OCI-LY7 (cell line): ENCODE results near the gene MRGPRE. TPM values are rescaled to one million over a fixed set of nuclear protein-coding genes. Genes with fewer than 3 reads are reported as not detected.

ENCODE experiments used
- BruUV-seq: library from RNA; stranded (reverse); fragments of 400-500 nt; replicated peaks from 2 replicates; lab custom pipeline; 2021; lab: Mats Ljungman, UMichigan
- CTCF ChIA-PET: fragments of 300-600 bp; sonication (Branson Sonifier 250); formaldehyde crosslinking; loops from one replicate; lab custom pipeline; 2022; ENCODE audit warnings: antibody characterized with exemption; ENCODE audit not compliant: unreplicated experiment; lab: Charles Lee
- POLR2A ChIA-PET: fragments of 300-600 bp; sonication (Branson Sonifier 250); formaldehyde crosslinking; loops from one replicate; lab custom pipeline; 2022; ENCODE audit warnings: antibody characterized with exemption; lab: Charles Lee
- DNase-seq: peaks from one replicate; pipeline ENCODE4 v3.0.0-alpha.2; 2015; ENCODE audit warnings: low spot score
- H2AFZ ChIP-seq: fragments of 200-600 bp; sonication (generic), shearing (Covaris generic); 2 replicates; pipeline ENCODE4 v1.6.1; 2014; ENCODE audit warnings: mild to moderate bottlenecking, antibody characterized with exemption, low read length, moderate library complexity
- H3K27ac ChIP-seq: fragments of 200-600 bp; sonication (generic); 2 replicates; pipeline ENCODE4 v1.5.1; 2014; ENCODE audit warnings: mixed run types, low read depth, mild to moderate bottlenecking, moderate library complexity, low read length, inconsistent platforms; ENCODE audit not compliant: poor library complexity, severe bottlenecking
- H3K36me3 ChIP-seq: fragments of 200-600 bp; sonication (generic); 2 replicates; pipeline ENCODE4 v1.6.1; 2014; ENCODE audit warnings: mild to moderate bottlenecking, antibody characterized with exemption, low read length, moderate library complexity, mixed read lengths; ENCODE audit not compliant: insufficient read depth
- H3K4me1 ChIP-seq: fragments of 200-600 bp; sonication (generic); 2 replicates; pipeline ENCODE4 v1.5.1; 2014; ENCODE audit warnings: mild to moderate bottlenecking, low read length; ENCODE audit not compliant: insufficient read depth, poor library complexity, severe bottlenecking
- H3K4me2 ChIP-seq: fragments of 200-600 bp; sonication (generic); 2 replicates; pipeline ENCODE4 v1.6.1; 2014; ENCODE audit warnings: mild to moderate bottlenecking, low read length
- H3K4me3 ChIP-seq: fragments of 200-600 bp; sonication (generic); 2 replicates; pipeline ENCODE4 v1.5.1; 2014; ENCODE audit warnings: mild to moderate bottlenecking, low read depth, low read length; ENCODE audit not compliant: poor library complexity, severe bottlenecking
- H3K79me2 ChIP-seq: fragments of 200-600 bp; sonication (generic); 2 replicates; pipeline ENCODE4 v1.6.1; 2016; ENCODE audit warnings: low read depth, mild to moderate bottlenecking, low read length, moderate library complexity, mixed read lengths; ENCODE audit not compliant: insufficient read depth
- H3K9me2 ChIP-seq: fragments of 200-600 bp; sonication (generic); 2 replicates; pipeline ENCODE4 v1.6.1; 2016; ENCODE audit warnings: mild to moderate bottlenecking, low read length, mixed read lengths; ENCODE audit not compliant: insufficient read depth
- H3K9me3 ChIP-seq: fragments of 200-600 bp; sonication (generic); 2 replicates; pipeline ENCODE4 v1.6.1; 2014; ENCODE audit warnings: mild to moderate bottlenecking, mixed run types, low read length, mixed read lengths
- H4K20me1 ChIP-seq: fragments of 200-600 bp; sonication (generic); 2 replicates; pipeline ENCODE4 v1.6.1; 2014; ENCODE audit warnings: mild to moderate bottlenecking, antibody characterized with exemption, low read length, moderate library complexity, mixed read lengths; ENCODE audit not compliant: insufficient read depth
- CTCF ChIP-seq: fragments of 200-600 bp; sonication (generic); conservative IDR thresholded peaks from 2 replicates; pipeline ENCODE4 v1.5.1; 2014; ENCODE audit warnings: mild to moderate bottlenecking, antibody characterized with exemption, low read length, moderate library complexity, mixed read lengths
- EZH2phosphoT487 ChIP-seq: fragments of 200-600 bp; sonication (generic); IDR thresholded peaks from 2 replicates; pipeline ENCODE4 v1.6.1; 2018; ENCODE audit warnings: low read depth, borderline replicate concordance, mild to moderate bottlenecking, mixed run types, antibody characterized with exemption, low read length, moderate library complexity, mixed read lengths
- intact Hi-C: fragments of 100-400 bp; cut with micrococcal nuclease; formaldehyde crosslinking; loops from one replicate; pipeline ENCODE4 v1.10.0; 2022; ENCODE audit not compliant: unreplicated experiment
- total RNA-seq, 2 experiments: library from RNA; depleted of rRNA in 1 of 2; stranded (reverse); fragments of >200 nt in 1 of 2; shearing (Covaris generic) in 1 of 2; gene quantifications; 2 replicates each; pipeline ENCODE4 v1.2.3, GENCODE V29; 2014 to 2022

The MRGPRE gene
- total RNA-seq, 2 experiments from 2014 or later, result not detected

GRCh38 chr11:3178349-3178748 is 53.9 kb downstream of the MRGPRE start:
- Histone ChIP-seq H3K9me3 (peaks cover 13% of the 10 kb centered on the region), H3K79me2 (no peaks in the 10 kb centered on the region), H3K4me3 (no peak overlapping the region), H3K4me2 (no peak overlapping the region), H3K4me1 (no peaks in the 10 kb centered on the region), H4K20me1 (no peaks in the 10 kb centered on the region), H3K36me3 (no peaks in the 10 kb centered on the region), H3K9me2 (no peaks in the 10 kb centered on the region), H2AFZ (no peak overlapping the region), H3K27ac (no peak overlapping the region)
- BruUV-seq, result no TSS peak
- no peak for DNase-seq
- ChIA-PET POLR2A (no interaction called here), CTCF (interaction anchor here (0.5 kb wide), 1 partner anchor 891 kb away, joined by 4 read pairs; no protein-coding TSS in a partner anchor)
- no peak for TF ChIP-seq CTCF
- TF ChIP-seq EZH2phosphoT487, result no peak
- intact Hi-C loops, result no loop called here

- no peaks in the 10 kb centered on the region for H3K79me2 ChIP-seq
- no peaks in the 10 kb centered on the region for H3K36me3 ChIP-seq
- H3K4me1 ChIP-seq, result no peaks in the 10 kb centered on the region
- no peak overlapping the region for H3K27ac ChIP-seq
- DNase-seq, result no peak
- CTCF ChIA-PET, result no interaction called here
- POLR2A ChIA-PET, result no interaction called here
- no peak for TF ChIP-seq EZH2phosphoT487
- no peak for TF ChIP-seq CTCF
- no TSS peak for BruUV-seq
- no peaks in the 10 kb centered on the region for H4K20me1 ChIP-seq
- peaks cover 13% of the 10 kb centered on the region for H3K9me3 ChIP-seq
- H3K4me2 ChIP-seq, result no peak overlapping the region
- H3K4me3 ChIP-seq, result no peak overlapping the region
- no peaks in the 10 kb centered on the region for H3K9me2 ChIP-seq
- H2AFZ ChIP-seq, result no peak overlapping the region
- intact Hi-C loops, result no loop called here
Measured at GRCh38 chr11:3177931-3178330, 54.3 kb downstream of the MRGPRE start.

Other genes with a start within 250 kb of the MRGPRE start
- gene NAP1L4, start 240.1 kb downstream of the MRGPRE start, total RNA-seq (2014; rRNA removed; shearing (Covaris generic)), result 152 and 247 TPM in 2 replicates
- 183 and 188 TPM in 2 replicates for gene NAP1L4, start 240.1 kb downstream of the MRGPRE start, total RNA-seq (2022)
- gene CARS1, start 175.0 kb downstream of the MRGPRE start, total RNA-seq (2014; rRNA removed; shearing (Covaris generic)), result 58.3 and 62.4 TPM in 2 replicates
- gene CARS1, start 175.0 kb downstream of the MRGPRE start, total RNA-seq (2022), result 88.8 and 92.6 TPM in 2 replicates
- gene OSBPL5, start 67.1 kb downstream of the MRGPRE start, total RNA-seq (2014; rRNA removed; shearing (Covaris generic)), result 0.63 and 0.64 TPM in 2 replicates
- 2.7 and 6.9 TPM in 2 replicates for gene OSBPL5, start 67.1 kb downstream of the MRGPRE start, total RNA-seq (2022)
- gene MRGPRG, start 13.6 kb downstream of the MRGPRE start, total RNA-seq (2014; rRNA removed; shearing (Covaris generic)), result not detected in 2 replicates
- not detected in 2 replicates for gene MRGPRG, start 13.6 kb downstream of the MRGPRE start, total RNA-seq (2022)
- 82.3 and 100 TPM in 2 replicates for gene ZNF195, start 146.7 kb upstream of the MRGPRE start, total RNA-seq (2014; rRNA removed; shearing (Covaris generic))
- gene ZNF195, start 146.7 kb upstream of the MRGPRE start, total RNA-seq (2022), result 95.1 and 95.7 TPM in 2 replicates